Measurements from ENCODE around the gene TNS4. TPM values are rescaled to one million over a fixed set of nuclear protein-coding genes. Genes with fewer than 3 reads are reported as not detected.

Gene TNS4
- under 1 TPM in 2 of 6 donors, not detected in 4; 0.16 to 0.24 TPM for total RNA-seq
- not detected for polyA plus RNA-seq

- Histone ChIP-seq H3K36me3 (no peaks in the 10 kb centered on the region), H3K27ac (no peak within 1 kb of the TSS), H3K4me3 (no peak within 1 kb of the TSS), H3K9me3 (no peaks in the 10 kb centered on the region), H3K27me3 (no peaks in the 10 kb centered on the region), H3K4me1 (peaks cover 0 to 8% (median 4%) of the 10 kb centered on the region in 3 donors)
- intact Hi-C loops (cut with DNase I), result no loop called here
- WGBS, 2 donors, result 72 to 83% methylated on average over 7 of the region's 7 CpGs
- no peak for TF ChIP-seq CTCF (IDR thresholded peaks at IDR 0.05)
- ATAC-seq (peak in 1 of 4 donors; percentile 12), FAIRE-seq (no peak), DNase-seq (no peak)
Measured at GRCh38 chr17:40501499-40501911, at the start of gene TNS4. Gene TNS4 (minus strand): TSS chr17:40501623. CDS start chr17:40496425, 5,198 bp downstream.

- no peaks in the 10 kb centered on the region for H3K36me3 ChIP-seq
- FAIRE-seq (no peak), DNase-seq (peak in 3 of 6 donors; percentile 18 to 44 (median 31)), ATAC-seq (peak in 3 of 4 donors; percentile 20 to 42 (median 26))
- H3K27ac ChIP-seq, result peak overlapping the region in 2 of 4 donors; percentile 23 to 50
- 86 to 97% methylated on average over 8 of the region's 8 CpGs for WGBS, 2 donors
- no peaks in the 10 kb centered on the region for H3K9me3 ChIP-seq
- peaks cover 9 to 11% (median 9%) of the 10 kb centered on the region in 3 donors for H3K4me1 ChIP-seq
- H3K27me3 ChIP-seq, result no peaks in the 10 kb centered on the region
- no peak for TF ChIP-seq CTCF (IDR thresholded peaks at IDR 0.05)
- H3K4me3 ChIP-seq, result no peak overlapping the region
- intact Hi-C loops (cut with DNase I), result loop anchor here in 1 of 3 donors (10.0 kb wide), 1 partner anchor 186 kb away; the partner anchor contains the start of gene GJD3
Measured at GRCh38 chr17:40550608-40551007, 49.2 kb upstream of the TNS4 start.

- FAIRE-seq (no peak), DNase-seq (peak in 3 of 6 donors; percentile 32 to 45 (median 43)), ATAC-seq (peak; percentile 27 to 74 (median 52))
- H3K27ac ChIP-seq, result peak overlapping the region in 3 of 4 donors; percentile 7 to 58 (median 11)
- H3K27me3 ChIP-seq, result no peaks in the 10 kb centered on the region
- H3K4me3 ChIP-seq, result no peak overlapping the region
- 41 to 42% methylated on average over 9 of the region's 9 CpGs for WGBS, 2 donors
- H3K4me1 ChIP-seq, result peaks cover 9 to 11% (median 9%) of the 10 kb centered on the region in 3 donors
- H3K9me3 ChIP-seq, result no peaks in the 10 kb centered on the region
- TF ChIP-seq CTCF (IDR thresholded peaks at IDR 0.05), result no peak
- H3K36me3 ChIP-seq, result no peaks in the 10 kb centered on the region
- intact Hi-C loops (cut with DNase I), result no loop called here
Measured at GRCh38 chr17:40548982-40549685, 47.7 kb upstream of the TNS4 start.

GRCh38 chr17:40548491-40548981, 47.1 kb upstream of the TNS4 start:
- no peaks in the 10 kb centered on the region for H3K27me3 ChIP-seq
- peaks cover 9 to 11% (median 9%) of the 10 kb centered on the region in 3 donors for H3K4me1 ChIP-seq
- peak overlapping the region in 3 of 4 donors; percentile 7 to 58 (median 11) for H3K27ac ChIP-seq
- DNase-seq, result no peak
- WGBS, 2 donors, result 89 to 93% methylated on average over 9 of the region's 9 CpGs
- ATAC-seq, result no peak
- H3K36me3 ChIP-seq, result no peaks in the 10 kb centered on the region
- intact Hi-C loops (cut with DNase I), result no loop called here
- H3K4me3 ChIP-seq, result no peak overlapping the region
- TF ChIP-seq CTCF (IDR thresholded peaks at IDR 0.05), result no peak
- FAIRE-seq, result no peak
- H3K9me3 ChIP-seq, result no peaks in the 10 kb centered on the region

Measured in pancreas (tissue), 10 donors.